H9 (cell line): Measurements from ENCODE around the gene TLDC2. TPM values are rescaled to one million over a fixed set of nuclear protein-coding genes. Genes with fewer than 3 reads are reported as not detected.
A peak's percentile ranks its signal among the peaks of the same experiment; 100 is the strongest.
"Not testable (repeated sequence)": the region's sequence is repeated elsewhere in the genome, so short reads cannot be mapped to it uniquely, and the experiment has no call there.

Experiments
- DNase-seq: peaks from one replicate; pipeline ENCODE4 v3.0.0-alpha.2; 2017
- H2AFZ ChIP-seq: one replicate; pipeline ENCODE4 v1.6.1; 2013; ENCODE audit warnings: mild to moderate bottlenecking, low read length, control low read depth, moderate library complexity
- H2AK5ac ChIP-seq: 2 replicates; pipeline ENCODE4 v1.6.1; 2013; ENCODE audit warnings: low read length, control low read depth, mixed read lengths; ENCODE audit not compliant: insufficient read length
- H2BK120ac ChIP-seq: one replicate; pipeline ENCODE4 v1.6.1; 2013; ENCODE audit warnings: low read depth, mild to moderate bottlenecking, low read length, control low read depth, inconsistent platforms; ENCODE audit not compliant: poor library complexity, severe bottlenecking
- H2BK12ac ChIP-seq: 2 replicates; pipeline ENCODE4 v1.6.1; 2013; ENCODE audit warnings: low read length, control low read depth, mixed read lengths, low read depth; ENCODE audit not compliant: insufficient read length
- H2BK15ac ChIP-seq: 2 replicates; pipeline ENCODE4 v1.6.1; 2013; ENCODE audit warnings: low read depth, low read length, control low read depth
- H2BK20ac ChIP-seq: one replicate; pipeline ENCODE4 v1.6.1; 2013; ENCODE audit warnings: low read depth, mild to moderate bottlenecking, low read length, control low read depth, inconsistent platforms; ENCODE audit not compliant: poor library complexity, severe bottlenecking
- H2BK5ac ChIP-seq: 2 replicates; pipeline ENCODE4 v1.6.1; 2013; ENCODE audit warnings: low read length, control low read depth, mixed read lengths; ENCODE audit not compliant: insufficient read length
- H3K14ac ChIP-seq: 2 replicates; pipeline ENCODE4 v1.6.1; 2013; ENCODE audit warnings: low read length, control low read depth; ENCODE audit not compliant: insufficient read depth
- H3K18ac ChIP-seq: 2 replicates; pipeline ENCODE4 v1.6.1; 2013; ENCODE audit warnings: low read depth, mild to moderate bottlenecking, mixed read lengths, low read length, control low read depth; ENCODE audit not compliant: insufficient read length
- H3K23ac ChIP-seq: 2 replicates; pipeline ENCODE4 v1.6.1; 2013; ENCODE audit warnings: low read length, control low read depth, mixed read lengths, low read depth; ENCODE audit not compliant: insufficient read length
- H3K23me2 ChIP-seq: 2 replicates; pipeline ENCODE4 v1.6.1; 2013; ENCODE audit warnings: low read depth, mild to moderate bottlenecking, mixed read lengths, low read length, control low read depth; ENCODE audit not compliant: insufficient read length, poor library complexity, severe bottlenecking
- H3K27ac ChIP-seq: 2 replicates; pipeline ENCODE4 v1.5.1; 2013; ENCODE audit warnings: low read length, control low read depth, mixed read lengths, low read depth; ENCODE audit not compliant: insufficient read length
- H3K27me3 ChIP-seq: 2 replicates; pipeline ENCODE4 v1.6.1; 2013; ENCODE audit warnings: low read length, control low read depth, inconsistent platforms; ENCODE audit not compliant: insufficient read depth
- H3K4ac ChIP-seq: 2 replicates; pipeline ENCODE4 v1.6.1; 2013; ENCODE audit warnings: low read depth, mild to moderate bottlenecking, control low read depth, inconsistent platforms, low read length, moderate library complexity
- H3K4me1 ChIP-seq: 2 replicates; pipeline ENCODE4 v1.6.1; 2013; ENCODE audit warnings: low read length, control low read depth, inconsistent platforms; ENCODE audit not compliant: insufficient read depth
- H3K4me2 ChIP-seq: 2 replicates; pipeline ENCODE4 v1.6.1; 2013; ENCODE audit warnings: low read length, control low read depth, mixed read lengths; ENCODE audit not compliant: insufficient read length, insufficient read depth
- H3K56ac ChIP-seq: 2 replicates; pipeline ENCODE4 v1.6.1; 2013; ENCODE audit warnings: low read depth, mild to moderate bottlenecking, mixed read lengths, low read length, control low read depth; ENCODE audit not compliant: insufficient read length
- H3K79me1 ChIP-seq: 2 replicates; pipeline ENCODE4 v1.6.1; 2013; ENCODE audit warnings: low read depth, mild to moderate bottlenecking, moderate library complexity, low read length, control low read depth, inconsistent platforms; ENCODE audit not compliant: insufficient read depth, poor library complexity, severe bottlenecking
- H3K79me2 ChIP-seq: 2 replicates; pipeline ENCODE4 v1.6.1; 2013; ENCODE audit warnings: low read length, control low read depth, inconsistent platforms; ENCODE audit not compliant: insufficient read depth
- H3K9ac ChIP-seq: 2 replicates; pipeline ENCODE4 v1.6.1; 2013; ENCODE audit warnings: low read length, control low read depth, mixed read lengths; ENCODE audit not compliant: insufficient read length; ENCODE audit errors: extremely low read depth
- H3K9me3 ChIP-seq: one replicate; pipeline ENCODE4 v1.6.1; 2013; ENCODE audit warnings: low read depth, low read length, inconsistent platforms; ENCODE audit not compliant: control insufficient read depth
- H3T11ph ChIP-seq: one replicate; pipeline ENCODE4 v1.6.1; 2013; ENCODE audit warnings: mild to moderate bottlenecking, low read length, control low read depth, inconsistent platforms
- H4K20me1 ChIP-seq: one replicate; pipeline ENCODE4 v1.6.1; 2013; ENCODE audit not compliant: control insufficient read depth, insufficient read length, insufficient read depth
- H4K5ac ChIP-seq: 2 replicates; pipeline ENCODE4 v1.6.1; 2013; ENCODE audit warnings: low read depth, mild to moderate bottlenecking, mixed read lengths, low read length, control low read depth; ENCODE audit not compliant: insufficient read length
- H4K8ac ChIP-seq: replicated peaks from 2 replicates; pipeline ENCODE4 v1.6.1; 2013; ENCODE audit warnings: low read length, control low read depth, mixed read lengths, low read depth; ENCODE audit not compliant: insufficient read length
- H4K91ac ChIP-seq: 2 replicates; pipeline ENCODE4 v1.6.1; 2013; ENCODE audit warnings: low read depth, mild to moderate bottlenecking, moderate library complexity, mixed read lengths, low read length, control low read depth; ENCODE audit not compliant: insufficient read length
- H3K27ac Mint-ChIP-seq, 3 experiments: 2 replicates in 2 of 3; 3 replicates in 1 of 3; pipeline ENCODE4 v1.8.0; 2020 to 2021; ENCODE audit warnings: mixed read lengths in 3 of 3, mild to moderate bottlenecking in 1 of 3, moderate library complexity in 1 of 3
- H3K27me3 Mint-ChIP-seq: 2 replicates; pipeline ENCODE4 v1.8.0; 2021; ENCODE audit warnings: low read depth, mild to moderate bottlenecking, moderate library complexity, mixed read lengths
- H3K36me3 Mint-ChIP-seq, 3 experiments: 2 replicates in 2 of 3; 3 replicates in 1 of 3; pipeline ENCODE4 v1.8.0; 2020 to 2021; ENCODE audit warnings: low read depth in 3 of 3, mixed read lengths in 3 of 3; ENCODE audit not compliant: insufficient read depth in 1 of 3
- H3K4me1 Mint-ChIP-seq, 2 experiments: 2 replicates each; pipeline ENCODE4 v1.8.0; 2020; ENCODE audit warnings: mixed read lengths in 2 of 2
- H3K4me3 Mint-ChIP-seq, 2 experiments: 2 replicates in 1 of 2; 3 replicates in 1 of 2; pipeline ENCODE4 v1.8.0; 2020 to 2021; ENCODE audit warnings: mild to moderate bottlenecking in 2 of 2, mixed read lengths in 2 of 2, moderate library complexity in 1 of 2
- H3K9me3 Mint-ChIP-seq, 2 experiments: 2 replicates in 1 of 2; 3 replicates in 1 of 2; pipeline ENCODE4 v1.8.0; 2020; ENCODE audit warnings: mild to moderate bottlenecking in 2 of 2, mixed read lengths in 2 of 2, moderate library complexity in 1 of 2
- WGBS: extraction: QIAGEN DNeasy Blood & Tissue Kit; methylation state at CpG from one replicate; pipeline ENCODE4 v1.1.7; 2013; ENCODE audit warnings: missing lambda C conversion rate, low lambda C conversion rate, mixed read lengths; ENCODE audit not compliant: insufficient read length; ENCODE audit errors: extremely low coverage; 5-methylcytosine and 5-hydroxymethylcytosine counted together
- total RNA-seq: library from RNA; stranded (reverse); gene quantifications from 2 replicates; pipeline ENCODE4 v1.2.1, GENCODE V29; 2021
- TF ChIP-seq, protein P1 (sequence below): fragments of 200-600 bp; sonication (generic); conservative IDR thresholded peaks from 3 replicates; pipeline ENCODE4 v1.8.0; 2021; ENCODE audit warnings: antibody characterized with exemption, mild to moderate bottlenecking

Gene TLDC2
- total RNA-seq, 1 experiment from 2014 or later = 0.11 TPM

DNA sequence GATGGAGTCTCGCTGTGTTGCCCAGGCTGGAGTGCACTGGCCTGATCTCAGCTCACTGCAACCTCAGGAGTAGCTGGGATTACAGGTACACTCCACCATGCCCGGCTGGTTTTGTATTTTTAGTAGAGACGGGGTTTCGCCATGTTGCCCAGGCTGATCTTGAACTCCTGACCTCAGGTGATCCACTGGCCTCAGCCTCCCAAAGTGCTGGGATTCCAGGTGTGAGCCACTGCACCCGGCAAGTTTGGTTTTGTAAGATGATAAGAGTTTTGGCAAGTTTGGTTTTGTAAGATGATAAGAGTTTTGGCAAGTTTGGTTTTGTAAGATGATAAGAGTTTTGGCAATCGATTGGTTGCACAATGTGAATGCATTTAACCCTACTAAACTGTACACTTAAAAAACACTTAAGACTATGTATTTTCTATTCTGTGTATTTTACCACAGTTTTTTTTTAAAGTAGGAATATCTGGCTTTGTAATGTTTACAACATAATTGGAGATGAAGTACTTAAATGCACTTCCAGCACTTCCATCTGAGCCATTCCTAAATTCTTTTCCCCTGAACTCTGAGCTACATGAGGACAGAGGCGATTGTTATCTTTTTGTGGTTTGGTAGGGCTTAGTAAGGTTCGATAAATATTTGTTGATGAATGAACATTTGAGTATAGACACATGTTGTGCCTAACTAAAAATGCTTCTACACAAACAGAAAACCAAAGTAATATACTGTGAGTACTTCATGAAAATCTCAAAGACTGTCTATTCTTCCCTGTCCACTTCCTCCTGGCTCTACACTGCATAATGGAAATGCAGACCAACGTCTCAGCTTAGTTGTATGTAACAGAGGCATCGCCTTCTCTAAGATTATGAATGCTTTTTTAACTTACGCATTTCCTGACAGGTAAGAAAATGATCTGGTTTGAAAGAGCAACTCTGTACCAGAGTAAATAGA, 56.8 kb downstream of the TLDC2 start:
- Histone ChIP-seq H3K9ac (no peak overlapping the region), H3K56ac (no peak overlapping the region), H3K4me1 (no peaks in the 10 kb centered on the region), H3K79me2 (no peaks in the 10 kb centered on the region), H3K14ac (no peak overlapping the region), H3K4ac (no peak overlapping the region), H2AK5ac (no peak overlapping the region), H2BK12ac (no peak overlapping the region), H3K23me2 (no peaks in the 10 kb centered on the region), H4K20me1 (no peaks in the 10 kb centered on the region), H2BK120ac (no peak overlapping the region), H4K5ac (no peak overlapping the region), H3T11ph (no peak overlapping the region), H3K23ac (no peak overlapping the region), H3K79me1 (peaks cover 3% of the 10 kb centered on the region), H3K4me2 (no peak overlapping the region), H2AFZ (no peak overlapping the region), H3K9me3 (no peaks in the 10 kb centered on the region), H3K27ac (no peak overlapping the region), H3K27me3 (no peaks in the 10 kb centered on the region; the same call in 1 of the 2 replicates), H4K91ac (no peak overlapping the region), H3K18ac (no peak overlapping the region), H2BK5ac (no peak overlapping the region), H4K8ac (no peak overlapping the region), H2BK15ac (no peak overlapping the region), H2BK20ac (no peak overlapping the region)
- TF ChIP-seq, protein P1, sequence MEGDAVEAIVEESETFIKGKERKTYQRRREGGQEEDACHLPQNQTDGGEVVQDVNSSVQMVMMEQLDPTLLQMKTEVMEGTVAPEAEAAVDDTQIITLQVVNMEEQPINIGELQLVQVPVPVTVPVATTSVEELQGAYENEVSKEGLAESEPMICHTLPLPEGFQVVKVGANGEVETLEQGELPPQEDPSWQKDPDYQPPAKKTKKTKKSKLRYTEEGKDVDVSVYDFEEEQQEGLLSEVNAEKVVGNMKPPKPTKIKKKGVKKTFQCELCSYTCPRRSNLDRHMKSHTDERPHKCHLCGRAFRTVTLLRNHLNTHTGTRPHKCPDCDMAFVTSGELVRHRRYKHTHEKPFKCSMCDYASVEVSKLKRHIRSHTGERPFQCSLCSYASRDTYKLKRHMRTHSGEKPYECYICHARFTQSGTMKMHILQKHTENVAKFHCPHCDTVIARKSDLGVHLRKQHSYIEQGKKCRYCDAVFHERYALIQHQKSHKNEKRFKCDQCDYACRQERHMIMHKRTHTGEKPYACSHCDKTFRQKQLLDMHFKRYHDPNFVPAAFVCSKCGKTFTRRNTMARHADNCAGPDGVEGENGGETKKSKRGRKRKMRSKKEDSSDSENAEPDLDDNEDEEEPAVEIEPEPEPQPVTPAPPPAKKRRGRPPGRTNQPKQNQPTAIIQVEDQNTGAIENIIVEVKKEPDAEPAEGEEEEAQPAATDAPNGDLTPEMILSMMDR = no peak
- no peak overlapping the region for H3K4me3 Mint-ChIP-seq
- no peaks in the 10 kb centered on the region for H3K27me3 Mint-ChIP-seq
- no peak for DNase-seq
- peaks cover 11 to 63% (median 62%) of the 10 kb centered on the region in 3 experiments; a peak in 5 of 7 replicates for H3K36me3 Mint-ChIP-seq
- no peaks in the 10 kb centered on the region for H3K4me1 Mint-ChIP-seq
- no peaks in the 10 kb centered on the region for H3K9me3 Mint-ChIP-seq
- H3K27ac Mint-ChIP-seq = peak overlapping the region in 1 of 3 experiments; percentile 68; a peak in 2 of 7 replicates
- no CpG with 5 or more reads among the region's 11 CpGs for WGBS

DNA sequence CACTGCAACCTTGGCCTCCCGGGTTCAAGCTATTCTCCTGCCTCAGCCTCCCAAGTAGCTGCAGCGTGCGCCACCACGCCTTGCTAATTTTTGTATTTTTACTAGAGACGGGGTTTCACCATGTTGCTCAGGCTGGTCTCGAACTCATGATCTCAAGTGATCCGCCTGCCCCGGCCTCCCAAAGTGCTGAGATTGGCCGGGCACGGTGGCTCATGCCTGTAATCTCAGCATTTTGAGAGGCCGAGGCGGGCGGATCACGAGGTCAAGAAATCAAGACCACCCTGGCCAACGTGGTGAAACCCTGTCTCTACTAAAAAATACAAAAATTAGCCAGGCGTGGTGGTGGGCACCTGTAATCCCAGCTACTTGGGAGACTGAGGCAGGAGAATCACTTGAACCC, 57.6 kb downstream of the TLDC2 start:
- H3K9me3 ChIP-seq, H2AFZ ChIP-seq, H3K23ac ChIP-seq, H3K9ac ChIP-seq, H2BK12ac ChIP-seq, H3K14ac ChIP-seq, H3K79me1 ChIP-seq, H3K27me3 ChIP-seq, H3K56ac ChIP-seq, H3K27ac Mint-ChIP-seq, H3K27ac ChIP-seq, H3K4me3 Mint-ChIP-seq, H2AK5ac ChIP-seq, H3K18ac ChIP-seq, DNase-seq, H3K79me2 ChIP-seq, H3K9me3 Mint-ChIP-seq, H3K23me2 ChIP-seq, H3K27me3 Mint-ChIP-seq, H3K4ac ChIP-seq, H4K20me1 ChIP-seq, H4K5ac ChIP-seq, H2BK120ac ChIP-seq, H2BK15ac ChIP-seq, H2BK5ac ChIP-seq, H4K91ac ChIP-seq, H3K4me1 Mint-ChIP-seq, H3K4me1 ChIP-seq, H2BK20ac ChIP-seq, H3K4me2 ChIP-seq, H4K8ac ChIP-seq, H3T11ph ChIP-seq: not testable (repeated sequence)
- no CpG with 5 or more reads among the region's 16 CpGs for WGBS
- H3K36me3 Mint-ChIP-seq = peaks cover 10 to 57% (median 56%) of the 10 kb centered on the region in 3 experiments; a peak in 5 of 7 replicates
